Liver (tissue), 9 donors: ENCODE measurements around the gene DSCAML1. TPM values are rescaled to one million over a fixed set of nuclear protein-coding genes. Genes with fewer than 3 reads are reported as not detected.

ENCODE experiments used
- DNase-seq: peaks from one replicate; pipeline ENCODE4 v3.0.0-alpha.2; 2017; ENCODE audit warnings: low spot score
- H3K27ac ChIP-seq, 2 donors: one replicate each; pipeline ENCODE4 v1.7.0; 2013; ENCODE audit warnings: inconsistent platforms in 2 of 2, low read length in 2 of 2, control low read depth in 1 of 2, low read depth in 1 of 2, mild to moderate bottlenecking in 1 of 2
- H3K27me3 ChIP-seq, 4 donors: one replicate each; pipeline versions ENCODE4 v1.6.1 to v1.7.0; 2013; ENCODE audit warnings: low read length in 3 of 4, inconsistent platforms in 1 of 4, mild to moderate bottlenecking in 1 of 4, moderate library complexity in 1 of 4; ENCODE audit not compliant: control insufficient read depth in 4 of 4, insufficient read depth in 4 of 4
- H3K36me3 ChIP-seq, 4 donors: one replicate each; pipeline versions ENCODE4 v1.6.1 to v1.7.0; 2013; ENCODE audit warnings: low read length in 3 of 4, mild to moderate bottlenecking in 3 of 4, low read depth in 1 of 4, moderate library complexity in 1 of 4; ENCODE audit not compliant: control insufficient read depth in 4 of 4, insufficient read depth in 3 of 4
- H3K4me1 ChIP-seq, 4 donors: one replicate each; pipeline versions ENCODE4 v1.6.1 to v1.7.0; 2013; ENCODE audit warnings: low read length in 3 of 4, mild to moderate bottlenecking in 3 of 4, moderate library complexity in 1 of 4; ENCODE audit not compliant: control insufficient read depth in 4 of 4, insufficient read depth in 4 of 4
- H3K4me3 ChIP-seq, 3 donors: one replicate each; pipeline versions ENCODE4 v1.6.1 to v1.7.0; 2013; ENCODE audit warnings: low read length in 3 of 3, control low read depth in 1 of 3, low read depth in 1 of 3, mild to moderate bottlenecking in 1 of 3
- H3K9ac ChIP-seq, 2 donors: one replicate each; pipeline ENCODE4 v1.7.0; 2013; ENCODE audit warnings: low read length in 2 of 2, mild to moderate bottlenecking in 2 of 2, moderate library complexity in 2 of 2, control low read depth in 1 of 2, low read depth in 1 of 2
- H3K9me3 ChIP-seq, 4 donors: one replicate each; pipeline versions ENCODE4 v1.6.1 to v1.7.0; 2013; ENCODE audit warnings: low read length in 3 of 4; ENCODE audit not compliant: control insufficient read depth in 4 of 4
- CTCF ChIP-seq: fragments of 150-350 bp; IDR thresholded peaks from 2 replicates; pipeline ENCODE4 v1.5.1; 2017; ENCODE audit warnings: improper control_type of control experiment, low read depth, low read length; ENCODE audit not compliant: missing input control
- EGR1 ChIP-seq, 2 donors: IDR thresholded peaks; 2 replicates each; pipeline ENCODE4 v1.6.1; 2016 to 2018; ENCODE audit warnings: antibody characterized with exemption in 2 of 2, low read depth in 2 of 2
- FOXA1 ChIP-seq: IDR thresholded peaks from 2 replicates; pipeline ENCODE4 v1.6.1; 2016; ENCODE audit warnings: antibody characterized with exemption
- FOXA2 ChIP-seq: IDR thresholded peaks from 2 replicates; pipeline ENCODE4 v1.6.1; 2016; ENCODE audit warnings: antibody characterized with exemption
- GABPA ChIP-seq, 2 donors: IDR thresholded peaks in 1 of 2; conservative IDR thresholded peaks in 1 of 2; 2 replicates each; pipeline ENCODE4 v1.6.1; 2016; ENCODE audit warnings: antibody characterized with exemption in 2 of 2, mild to moderate bottlenecking in 1 of 2, moderate library complexity in 1 of 2
- HNF4A ChIP-seq, 2 donors: conservative IDR thresholded peaks; 2 replicates each; pipeline ENCODE4 v1.6.1; 2016; ENCODE audit warnings: antibody characterized with exemption in 2 of 2, mild to moderate bottlenecking in 2 of 2
- HNF4G ChIP-seq: IDR thresholded peaks from 2 replicates; pipeline ENCODE4 v1.6.1; 2016; ENCODE audit warnings: antibody characterized with exemption
- JUND ChIP-seq, 2 donors: IDR thresholded peaks; 2 replicates each; pipeline ENCODE4 v1.6.1; 2016; ENCODE audit warnings: antibody characterized with exemption in 2 of 2
- MAX ChIP-seq: IDR thresholded peaks from 2 replicates; pipeline ENCODE4 v1.6.1; 2016; ENCODE audit warnings: antibody characterized with exemption
- NR2F2 ChIP-seq: IDR thresholded peaks from 2 replicates; pipeline ENCODE4 v1.6.1; 2016; ENCODE audit warnings: antibody characterized with exemption
- REST ChIP-seq: IDR thresholded peaks from 2 replicates; pipeline ENCODE4 v1.6.1; 2016; ENCODE audit warnings: antibody characterized with exemption, mild to moderate bottlenecking
- SP1 ChIP-seq: IDR thresholded peaks from 2 replicates; pipeline ENCODE4 v1.6.1; 2018; ENCODE audit warnings: antibody characterized with exemption, mild to moderate bottlenecking
- TAF1 ChIP-seq: conservative IDR thresholded peaks from 2 replicates; pipeline ENCODE4 v1.6.1; 2016; ENCODE audit warnings: antibody characterized with exemption, mild to moderate bottlenecking
- YY1 ChIP-seq: IDR thresholded peaks from 2 replicates; pipeline ENCODE4 v1.6.1; 2016; ENCODE audit warnings: antibody characterized with exemption, mild to moderate bottlenecking
- ZBTB33 ChIP-seq: IDR thresholded peaks from 2 replicates; pipeline ENCODE4 v1.6.1; 2016; ENCODE audit warnings: antibody characterized with exemption
- WGBS: extraction: QIAGEN DNeasy Blood & Tissue Kit; methylation state at CpG from one replicate; pipeline ENCODE4 v1.1.7; 2013; 5-methylcytosine and 5-hydroxymethylcytosine counted together
- polyA plus RNA-seq, 2 donors: library from polyadenylated mRNA; stranded (reverse) in 1 of 2; unstranded in 1 of 2; fragments of 200-250 nt in 1 of 2; fragments of >200 nt in 1 of 2; fragmentation: Nextera tagmentation in 1 of 2; extraction: Ambion mirVana in 1 of 2; gene quantifications; one replicate each; pipeline versions ENCODE4 v1.2.1 to v1.2.3, GENCODE V29; 2013 to 2015
- total RNA-seq, 2 donors: library from RNA; depleted of rRNA; stranded (reverse); fragments of >200 nt; gene quantifications; one replicate each; pipeline ENCODE4 v1.2.3, GENCODE V29; 2014
- donor health status: healthy.
- donor health status: healthy.
- donor health status: healthy.
- donor health status: healthy.
- donor health status: healthy.

DSCAML1 gene
- total and polyA plus RNA-seq, 4 donors = 0.07 to 0.42 (median 0.20) TPM

- no peaks in the 10 kb centered on the region for H3K27me3 ChIP-seq
- H3K4me3 ChIP-seq = no peak overlapping the region
- no peaks in the 10 kb centered on the region for H3K9me3 ChIP-seq
- TF ChIP-seq TAF1 = no peak
- no peaks in the 10 kb centered on the region for H3K36me3 ChIP-seq
- 84% methylated on average over 6 of the region's 6 CpGs for WGBS
- no peaks in the 10 kb centered on the region for H3K4me1 ChIP-seq
- H3K27ac ChIP-seq = no peak overlapping the region
- DNase-seq = no peak
- H3K9ac ChIP-seq = no peak overlapping the region
Measured at GRCh38 chr11:117562136-117562535, 234.9 kb downstream of the DSCAML1 start.

- 92% methylated on average over 5 of the region's 5 CpGs for WGBS
- Histone ChIP-seq H3K4me1 (no peaks in the 10 kb centered on the region), H3K36me3 (no peaks in the 10 kb centered on the region), H3K27me3 (no peaks in the 10 kb centered on the region), H3K9me3 (no peaks in the 10 kb centered on the region), H3K27ac (no peak overlapping the region), H3K9ac (no peak overlapping the region), H3K4me3 (no peak overlapping the region)
- no peak for DNase-seq
- TF ChIP-seq HNF4G (no peak), JUND (IDR thresholded peaks at IDR 0.05) (no peak), MAX (no peak), FOXA2 (no peak), SP1 (no peak), YY1 (no peak), EGR1 (IDR thresholded peaks at IDR 0.05; ENCODE audit: low read depth in 2 of 2) (no peak), FOXA1 (no peak), CTCF (no peak), NR2F2 (no peak)
Measured at GRCh38 chr11:117560780-117561530, 236.1 kb downstream of the DSCAML1 start.

- 80% methylated on average over 5 of the region's 5 CpGs for WGBS
- Histone ChIP-seq H3K4me3 (no peak overlapping the region), H3K4me1 (no peaks in the 10 kb centered on the region), H3K27me3 (no peaks in the 10 kb centered on the region), H3K27ac (no peak overlapping the region), H3K36me3 (no peaks in the 10 kb centered on the region), H3K9ac (no peak overlapping the region), H3K9me3 (no peaks in the 10 kb centered on the region)
- no peak for DNase-seq
- no peak for TF ChIP-seq YY1
- no peak for TF ChIP-seq NR2F2
- TF ChIP-seq REST = no peak
- TF ChIP-seq ZBTB33 = no peak
- TF ChIP-seq GABPA (IDR thresholded peaks at IDR 0.05 in 1 of 2, conservative IDR thresholded peaks at IDR 0.05 in 1 of 2) = no peak
- TF ChIP-seq FOXA2 = no peak
- TF ChIP-seq HNF4A (conservative IDR thresholded peaks at IDR 0.05) = no peak
- no peak for TF ChIP-seq TAF1
- TF ChIP-seq CTCF = no peak
Measured at GRCh38 chr11:117559698-117560097, 237.3 kb downstream of the DSCAML1 start.
